Stimulated activated CD4-positive, alpha-beta T cell treated with anti-CD3 and anti-CD28 coated beads, TNF-alpha, amount 100 ng/mL, for 4 hours (primary cell): Measurements from ENCODE around the gene TPGS1.

Experiments used
- DNase-seq, 3 experiments: peaks; one replicate each; pipeline ENCODE4 v3.0.0-alpha.2; 2020; ENCODE audit warnings: low read depth in 3 of 3

TPGS1 gene, protein sequence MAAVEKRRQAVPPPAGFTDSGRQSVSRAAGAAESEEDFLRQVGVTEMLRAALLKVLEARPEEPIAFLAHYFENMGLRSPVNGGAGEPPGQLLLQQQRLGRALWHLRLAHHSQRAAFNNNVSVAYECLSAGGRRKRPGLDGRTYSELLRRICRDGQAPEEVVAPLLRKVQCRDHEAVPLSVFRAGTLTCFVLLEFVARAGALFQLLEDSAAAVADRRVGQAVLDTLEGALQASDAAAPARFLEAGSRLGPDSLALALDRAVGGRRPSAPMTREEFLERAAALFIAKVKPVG

DNA sequence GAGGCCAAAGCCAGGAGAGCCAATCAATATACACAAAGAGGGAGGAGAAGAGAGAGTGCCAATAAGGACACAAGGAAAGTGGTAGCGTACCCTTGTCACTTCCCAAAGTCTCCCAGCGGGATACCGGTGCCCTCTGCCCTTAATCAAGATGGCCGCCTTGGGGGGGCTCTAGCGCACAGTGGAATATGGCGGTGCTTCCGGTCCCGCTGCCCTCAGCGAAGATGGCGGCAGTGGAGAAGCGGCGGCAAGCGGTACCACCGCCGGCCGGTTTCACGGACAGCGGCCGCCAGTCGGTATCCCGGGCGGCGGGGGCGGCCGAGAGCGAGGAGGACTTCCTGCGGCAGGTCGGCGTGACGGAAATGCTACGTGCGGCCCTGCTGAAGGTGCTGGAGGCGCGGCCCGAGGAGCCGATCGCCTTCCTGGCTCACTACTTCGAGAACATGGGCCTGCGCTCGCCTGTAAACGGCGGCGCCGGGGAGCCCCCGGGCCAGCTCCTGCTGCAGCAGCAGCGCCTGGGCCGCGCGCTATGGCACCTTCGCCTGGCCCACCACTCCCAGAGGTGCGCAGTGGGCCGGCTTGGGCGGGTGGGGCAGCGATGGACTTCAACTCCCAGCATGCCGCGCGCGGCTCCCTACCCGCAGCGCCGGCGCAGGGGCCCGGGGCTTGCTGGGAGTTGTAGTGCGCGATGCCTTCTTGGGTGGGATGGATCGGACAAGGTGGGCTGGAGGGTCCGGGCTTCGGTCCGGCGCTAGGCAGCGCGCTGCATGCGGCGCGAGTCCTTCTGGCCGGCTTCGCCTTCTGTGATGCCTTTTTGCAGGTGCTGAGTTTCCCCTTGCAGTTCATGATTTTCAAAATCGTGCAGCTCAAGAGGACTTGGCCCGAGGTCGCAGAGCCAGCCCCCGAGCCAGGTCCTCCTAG is at the start of gene TPGS1:
Gene TPGS1, plus strand, starts transcription at position 212 of the 918 bp plus-strand sequence. Its CDS starts 10 bp downstream, at position 222.
- DNase-seq: peak; percentile 73 to 76 (median 75)

DNA sequence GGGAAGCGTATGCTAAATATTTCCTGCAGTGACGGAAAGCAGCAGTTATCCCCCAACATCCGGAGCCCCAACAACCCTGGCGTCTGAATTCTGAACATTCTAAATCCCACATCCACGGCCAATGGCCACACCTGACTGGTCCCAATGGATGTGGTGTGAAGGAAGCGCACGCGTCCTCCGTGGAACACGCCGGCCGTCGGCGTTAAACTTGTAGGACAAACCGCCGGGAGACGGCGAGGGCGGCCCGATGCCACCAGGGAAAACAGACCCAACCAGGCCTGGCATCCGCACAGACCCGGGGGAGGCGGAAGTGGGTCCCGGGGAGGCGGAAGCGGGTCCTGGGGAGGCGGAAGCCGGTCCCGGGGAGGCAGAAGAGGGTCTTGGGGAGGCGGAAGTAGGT is 49.7 kb upstream of the TPGS1 start:
- DNase-seq: no peak

DNA sequence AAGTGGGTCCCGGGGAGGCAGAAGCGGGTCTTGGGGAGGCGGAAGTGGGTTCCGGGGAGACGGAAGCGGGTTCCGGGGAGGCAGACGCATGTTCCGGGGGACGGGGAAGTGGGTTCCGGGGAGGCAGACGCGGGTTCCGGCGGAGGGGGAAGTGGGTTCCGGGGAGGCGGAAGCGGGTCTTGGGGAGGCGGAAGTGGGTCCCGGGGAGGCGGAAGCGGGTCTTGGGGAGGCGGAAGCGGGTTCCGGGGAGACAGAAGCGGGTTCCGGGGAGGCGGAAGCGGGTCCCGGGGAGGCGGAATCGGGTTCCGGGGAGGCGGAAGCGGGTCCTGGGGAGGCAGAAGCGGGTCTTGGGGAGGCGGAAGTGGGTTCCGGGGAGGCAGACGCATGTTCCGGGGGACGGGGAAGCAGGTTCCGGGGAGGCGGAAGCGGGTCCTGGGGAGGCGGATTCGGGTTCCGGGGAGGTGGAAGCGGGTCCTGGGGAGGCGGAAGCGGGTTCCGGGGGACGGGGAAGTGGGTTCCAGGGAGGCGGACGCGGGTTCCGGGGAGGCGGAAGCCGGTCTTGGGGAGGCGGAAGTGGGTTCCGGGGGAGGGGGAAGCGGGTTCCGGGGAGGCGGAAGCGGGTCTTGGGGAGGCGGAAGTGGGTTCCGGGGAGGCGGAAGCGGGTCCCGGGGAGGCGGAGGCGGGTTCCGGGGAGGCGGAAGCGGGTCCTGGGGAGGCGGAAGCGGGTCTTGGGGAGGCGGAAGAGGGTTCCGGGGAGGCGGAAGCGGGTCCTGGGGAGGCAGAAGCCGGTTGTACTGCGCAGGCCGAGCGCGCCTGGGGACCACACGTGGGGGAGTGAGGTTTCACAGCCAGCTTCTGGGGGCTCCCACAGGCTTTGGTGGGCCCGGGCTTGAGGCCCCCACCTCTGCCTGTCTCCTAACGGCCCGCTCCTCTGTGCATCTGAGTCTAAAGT is 48.9 kb upstream of the TPGS1 start:
- no peak for DNase-seq

DNA sequence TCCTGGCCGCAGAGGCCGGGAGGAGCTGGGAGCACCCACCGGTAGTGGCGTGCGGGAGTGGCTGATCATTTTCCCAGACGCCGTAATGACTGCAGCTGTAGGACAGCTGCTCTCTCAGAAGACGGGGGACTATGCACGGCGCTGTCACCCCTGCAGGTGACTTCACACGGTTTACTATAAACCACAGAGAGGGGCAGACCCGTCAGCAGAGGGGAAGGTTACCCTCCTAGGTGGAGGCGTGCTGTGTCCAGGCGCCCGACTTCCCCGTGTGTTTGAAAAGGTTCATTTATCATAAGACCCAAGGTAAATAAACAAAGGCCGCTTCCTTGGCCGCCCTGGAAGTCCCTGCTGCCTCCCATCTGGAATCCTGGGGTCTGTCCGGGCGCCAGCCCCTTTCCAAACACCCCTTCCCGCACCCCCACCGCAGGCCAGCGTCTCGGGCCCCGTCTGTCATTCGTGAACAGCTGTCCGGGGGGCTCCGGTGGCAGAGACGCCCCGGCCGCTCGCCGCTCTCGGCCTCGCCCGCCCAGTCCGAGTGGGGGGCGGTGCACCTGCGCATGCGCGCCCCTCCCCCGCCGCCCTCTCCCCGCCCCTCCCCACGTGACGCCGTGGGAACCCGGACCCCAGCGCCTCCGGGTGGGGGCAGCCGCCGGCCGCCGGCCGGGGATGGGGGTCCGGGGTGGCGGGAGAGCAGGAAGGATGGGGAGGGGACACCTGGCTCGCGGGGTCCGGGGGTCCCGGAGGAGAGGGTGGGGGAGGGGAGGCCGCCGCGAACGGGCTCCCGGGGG is 47.4 kb upstream of the TPGS1 start:
- DNase-seq: no peak

DNA sequence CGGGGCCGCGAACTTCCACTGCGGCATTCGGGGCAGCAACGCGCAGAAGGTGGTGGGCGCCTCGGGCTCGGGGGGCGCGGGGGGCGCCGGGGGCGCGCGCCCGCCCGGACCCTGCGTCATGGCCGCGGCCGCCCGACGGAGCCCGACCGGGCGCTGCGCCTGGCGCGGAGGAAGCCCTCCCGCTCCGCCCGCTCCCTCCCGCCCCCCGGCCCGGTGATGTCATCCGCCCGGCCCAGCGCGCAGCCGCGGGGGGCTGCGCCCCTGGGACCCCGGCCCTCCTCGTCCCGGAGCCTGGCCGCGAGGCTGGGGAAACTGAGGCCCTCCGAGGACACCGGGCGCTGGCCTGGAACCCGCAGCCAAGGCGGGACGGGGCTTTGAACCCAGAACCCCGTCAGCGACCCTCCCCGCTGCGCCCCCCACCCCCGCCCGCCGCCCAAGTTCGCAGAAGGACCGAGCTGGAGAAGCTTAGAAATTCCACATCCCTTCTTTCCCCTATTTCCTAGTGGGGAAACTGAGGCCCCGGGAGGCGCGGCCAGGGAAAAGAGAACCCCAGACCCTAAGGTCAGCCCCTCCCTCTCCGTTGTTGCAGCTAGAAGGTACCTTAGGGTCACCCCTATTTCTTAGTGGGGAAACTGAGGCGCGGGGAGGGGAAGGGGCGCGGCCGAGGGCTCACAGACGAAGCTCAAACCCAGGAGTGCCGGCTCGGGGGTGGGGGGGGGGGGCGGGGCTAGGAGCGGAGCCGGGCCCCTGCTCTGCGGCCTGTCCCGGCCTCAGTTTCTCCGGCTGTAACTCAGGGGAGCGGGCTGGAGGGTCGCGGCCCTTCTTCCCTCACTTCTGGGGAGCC is 46.2 kb upstream of the TPGS1 start, which contains the start of gene SHC2:
Gene SHC2, minus strand, starts transcription at position 157 of the 844 bp plus-strand sequence. Its CDS starts 37 bp downstream, at position 120.
- DNase-seq: no peak

DNA sequence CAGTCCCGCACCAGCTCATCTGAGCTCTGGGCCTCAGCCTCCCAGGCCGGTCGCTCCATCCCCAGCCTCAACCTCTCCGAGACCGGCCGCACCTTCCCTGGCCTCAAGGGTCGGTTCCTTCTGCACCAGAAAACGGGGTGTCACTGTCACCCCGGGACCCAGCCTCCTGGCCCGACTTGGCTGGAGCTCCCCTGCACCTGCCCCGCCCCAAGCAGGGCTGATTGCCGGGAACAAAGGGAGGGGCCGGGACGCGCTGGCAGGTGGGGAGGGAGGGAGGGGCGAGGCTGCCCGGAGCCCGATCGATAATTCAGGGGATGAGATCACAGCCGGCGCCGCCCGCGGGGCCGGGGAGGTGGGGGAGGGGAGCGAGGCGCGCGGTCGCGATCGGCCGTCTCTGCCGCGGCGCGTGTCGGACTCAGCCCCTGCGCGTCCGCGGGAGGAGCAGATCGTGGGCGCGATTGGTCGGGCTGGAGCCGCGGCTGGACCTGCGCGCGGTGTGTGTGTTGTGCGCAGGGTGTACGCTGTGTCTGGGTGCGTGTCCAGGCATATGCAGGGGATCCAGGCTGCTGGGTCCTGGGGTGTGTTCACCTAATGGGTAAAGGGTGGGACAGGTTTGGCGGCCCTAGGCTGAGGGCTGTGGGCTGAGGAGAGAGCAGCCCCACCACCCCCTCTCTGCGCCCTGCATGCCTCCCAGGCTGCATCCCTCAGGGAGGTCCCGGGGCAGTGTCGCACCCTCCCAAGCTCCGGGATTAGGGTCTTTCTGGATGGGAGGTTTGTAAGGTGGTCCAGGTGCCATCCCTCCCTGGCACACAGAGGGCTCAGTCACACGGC is 45.4 kb upstream of the TPGS1 start:
- DNase-seq: no peak

DNA sequence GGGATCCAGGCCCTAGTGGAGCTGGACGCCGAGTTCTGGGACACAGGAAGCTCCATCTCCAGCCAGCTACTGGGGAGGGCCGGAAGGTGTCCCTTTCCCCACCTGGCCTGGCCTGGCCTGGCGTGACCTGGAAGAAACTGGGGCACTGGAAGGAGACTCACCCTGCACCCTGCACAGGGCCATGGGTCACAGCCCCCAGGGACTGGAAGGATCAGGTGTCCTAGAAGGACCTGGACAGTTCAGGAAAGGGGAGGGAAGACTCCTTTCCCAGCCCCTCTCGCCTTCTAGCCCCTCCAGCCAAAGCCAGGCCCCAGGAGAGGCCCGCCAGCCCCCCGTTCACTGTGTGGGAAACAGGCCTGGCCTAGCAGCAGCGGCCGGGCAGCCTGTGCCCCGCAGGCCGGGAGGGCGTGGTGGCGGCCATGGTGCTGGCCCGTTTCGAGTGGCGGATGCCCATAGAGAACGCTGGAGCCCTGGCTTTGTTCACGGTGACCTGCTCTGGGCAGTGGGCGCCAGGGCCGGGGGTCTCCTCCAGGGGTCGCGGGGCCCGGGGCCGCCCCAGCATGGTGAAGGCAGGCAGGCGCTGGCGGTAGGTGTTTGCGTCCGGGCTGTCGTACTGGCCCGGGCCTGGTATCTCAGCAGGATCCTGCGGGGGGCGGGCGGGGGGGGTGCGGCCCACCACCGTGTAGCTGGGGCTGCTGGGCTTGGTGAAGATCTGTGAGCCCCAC is 43.7 kb upstream of the TPGS1 start:
- no peak for DNase-seq

DNA sequence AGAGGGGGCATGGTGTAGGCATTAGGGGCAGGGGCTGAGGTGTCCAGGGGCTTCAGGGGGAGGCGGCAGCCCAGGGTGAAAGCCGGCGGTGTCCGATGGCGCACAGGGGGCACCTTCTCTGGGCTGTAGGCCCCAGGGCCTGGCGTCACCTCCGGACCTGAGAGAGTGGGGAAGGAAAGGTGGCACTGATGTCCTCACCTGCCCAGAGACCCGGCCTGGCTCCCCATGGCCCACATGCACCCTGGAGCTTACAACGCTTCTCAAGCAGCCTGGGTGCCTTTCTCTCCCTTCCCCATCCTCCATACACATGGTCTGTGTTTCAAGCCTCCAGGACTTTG is 43.1 kb upstream of the TPGS1 start:
- no peak for DNase-seq

DNA sequence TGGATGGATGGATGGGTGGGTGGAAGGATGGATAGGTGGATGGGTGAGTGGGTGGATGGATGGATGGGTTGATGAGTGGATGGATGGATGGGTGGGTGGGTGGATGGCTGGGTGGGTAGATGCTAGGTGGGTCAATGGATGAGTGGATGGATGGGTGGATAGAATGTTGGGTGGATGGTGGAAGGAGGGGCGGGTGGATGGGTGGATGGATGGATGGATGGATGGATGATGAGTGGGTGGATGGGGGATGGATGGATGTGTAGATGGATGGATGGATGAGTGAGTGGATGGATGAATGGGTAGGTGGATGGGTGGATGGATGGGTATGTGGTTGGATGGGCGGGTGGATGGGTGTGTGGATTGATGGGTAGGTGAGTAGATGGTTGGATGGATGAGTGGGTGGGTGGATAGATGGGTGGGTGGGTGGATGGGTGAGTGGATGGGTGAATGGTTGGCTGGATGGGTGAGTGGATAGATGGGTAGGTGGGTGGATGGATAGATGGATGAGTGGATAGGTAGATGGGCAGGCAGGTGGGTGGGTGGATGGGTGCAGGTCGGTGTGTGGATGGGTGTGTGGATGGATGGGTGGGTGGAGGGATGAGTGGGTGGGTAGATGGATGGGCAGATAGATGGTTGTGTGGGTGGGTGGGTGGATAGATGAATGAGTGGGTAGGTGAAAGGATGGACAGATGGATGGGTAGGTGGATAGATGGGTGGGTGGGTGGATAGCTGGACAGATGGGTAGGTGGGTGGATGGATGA is 42.1 kb upstream of the TPGS1 start:
- no peak for DNase-seq

DNA sequence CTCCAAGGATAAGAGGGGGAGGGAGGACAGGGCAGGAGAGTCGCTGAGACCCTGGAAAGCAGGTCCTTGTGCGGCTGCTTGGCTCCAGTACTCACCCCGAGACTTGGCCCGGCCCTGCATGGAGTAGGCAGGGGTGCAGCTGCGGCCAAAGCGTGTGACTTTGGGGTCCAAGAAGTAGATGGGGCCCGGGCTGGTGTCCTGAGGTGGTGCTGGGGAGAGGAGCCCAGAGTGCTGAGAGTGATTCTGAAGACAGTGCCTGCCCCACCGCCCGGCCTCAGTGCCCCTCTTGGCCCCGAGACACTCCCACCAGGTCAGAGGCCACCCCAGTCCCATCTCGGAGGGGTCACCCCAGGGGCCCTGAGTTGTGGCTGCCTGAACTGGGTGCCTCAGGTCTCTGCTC is 39.7 kb upstream of the TPGS1 start:
- DNase-seq: no peak

DNA sequence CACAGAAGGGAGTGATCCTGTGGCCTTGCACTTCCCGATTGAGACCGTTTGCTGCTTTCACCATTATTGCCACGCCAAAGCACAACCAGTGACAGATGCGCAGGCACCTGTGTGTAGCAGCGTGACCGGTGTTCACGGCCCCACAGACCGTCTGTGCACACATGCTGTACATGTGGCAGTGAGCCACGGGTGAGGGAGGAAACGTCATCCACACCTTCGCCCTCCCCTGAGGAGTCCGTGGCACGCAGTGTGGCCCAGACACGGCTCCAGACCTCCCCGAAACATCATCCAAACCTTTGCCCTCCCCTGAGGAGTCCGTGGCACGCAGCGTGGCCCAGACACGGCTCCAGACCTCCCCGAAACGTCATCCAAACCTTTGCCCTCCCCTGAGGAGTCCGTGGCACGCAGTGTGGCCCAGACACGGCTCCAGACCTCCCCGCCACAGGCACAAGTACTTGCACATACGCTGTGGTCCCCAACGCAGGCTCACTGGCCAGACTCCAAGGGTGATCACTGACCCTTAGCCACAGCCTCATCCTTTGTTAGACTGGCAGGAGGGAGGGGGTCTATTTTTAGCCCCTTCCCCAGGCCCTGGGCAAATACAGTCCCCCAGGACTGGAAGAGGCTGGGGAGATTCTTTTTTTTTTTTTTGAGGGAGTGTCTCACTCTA is 38.6 kb upstream of the TPGS1 start:
- DNase-seq: no peak

DNA sequence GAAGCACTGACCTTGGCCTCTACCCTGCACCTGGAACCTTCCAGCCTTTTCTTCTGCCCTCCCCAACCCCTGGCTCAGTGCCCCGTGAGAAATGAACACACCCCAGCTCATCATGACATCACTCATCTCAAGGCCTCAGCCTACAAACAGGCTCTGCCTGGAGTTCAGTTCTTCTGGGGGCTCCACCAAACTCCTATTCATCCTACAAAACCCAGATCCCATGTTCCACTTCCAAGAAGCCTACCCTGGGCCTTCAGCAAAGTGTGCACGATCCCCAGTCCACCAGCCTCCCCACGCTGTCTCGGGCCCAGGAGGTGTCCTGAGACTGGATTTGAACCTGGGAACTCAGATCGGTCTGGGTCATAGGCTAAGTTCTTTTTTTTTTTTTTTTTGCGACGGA is 37.5 kb upstream of the TPGS1 start:
- no peak for DNase-seq

DNA sequence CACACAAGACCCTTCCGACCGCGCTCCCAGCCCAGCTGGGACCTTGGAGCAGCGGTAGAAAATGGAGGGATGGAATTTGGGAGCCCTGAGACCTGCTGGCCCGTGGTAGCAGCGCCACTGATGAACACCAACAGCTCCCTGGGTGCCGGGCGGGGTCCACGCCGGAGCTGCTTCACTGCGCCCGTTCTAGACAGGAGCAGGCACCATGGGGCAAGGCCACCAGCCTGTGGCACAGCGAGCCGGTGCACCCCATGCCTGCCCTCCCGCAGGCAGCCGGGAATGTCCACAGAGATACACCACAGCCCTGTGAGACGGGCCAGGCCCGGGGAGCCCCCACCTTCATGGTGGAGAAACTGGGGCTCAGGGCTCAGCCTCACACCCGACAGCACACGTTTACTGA is 36.6 kb upstream of the TPGS1 start:
- DNase-seq: no peak

DNA sequence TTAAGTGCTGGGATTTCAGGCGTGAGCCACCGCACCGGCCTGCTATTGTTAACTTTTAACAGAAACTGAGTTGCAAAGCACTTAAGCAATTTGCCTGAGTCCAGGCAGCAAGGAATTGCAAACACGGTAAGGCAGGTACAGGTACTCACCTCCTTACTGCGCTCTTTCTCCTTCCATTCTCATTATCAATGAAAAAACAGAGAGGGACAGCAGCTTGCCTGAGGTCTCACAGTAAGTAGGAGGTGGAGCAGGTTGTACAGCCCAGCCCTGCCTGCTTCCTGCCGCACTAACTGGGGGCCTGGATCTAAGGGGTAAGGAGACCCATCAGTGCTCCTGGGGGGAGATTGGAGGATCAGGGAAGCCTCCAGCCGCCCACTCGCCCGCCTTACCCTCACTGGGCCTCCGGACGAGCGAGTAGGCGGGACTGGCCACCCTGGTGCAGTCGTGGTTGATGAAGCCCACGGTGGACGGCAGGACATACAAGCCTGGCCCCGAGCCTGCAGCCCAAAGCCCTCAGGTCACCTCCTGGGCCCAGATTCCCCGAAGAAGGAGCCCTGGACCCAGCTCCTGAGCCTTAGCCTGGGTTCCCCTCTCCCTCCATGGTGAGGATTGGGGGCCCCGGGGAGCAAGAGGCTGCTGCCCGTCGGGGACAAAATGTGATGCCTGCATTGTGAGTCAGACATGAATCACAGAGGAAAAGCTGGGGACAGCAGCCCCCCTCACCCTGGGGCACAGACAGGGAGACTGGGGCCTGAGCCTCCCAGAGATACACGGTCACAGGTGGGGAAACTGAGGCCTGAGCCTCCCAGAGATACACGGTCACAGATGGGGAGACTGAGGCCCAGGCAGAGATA is 35.1 kb upstream of the TPGS1 start:
- no peak for DNase-seq

DNA sequence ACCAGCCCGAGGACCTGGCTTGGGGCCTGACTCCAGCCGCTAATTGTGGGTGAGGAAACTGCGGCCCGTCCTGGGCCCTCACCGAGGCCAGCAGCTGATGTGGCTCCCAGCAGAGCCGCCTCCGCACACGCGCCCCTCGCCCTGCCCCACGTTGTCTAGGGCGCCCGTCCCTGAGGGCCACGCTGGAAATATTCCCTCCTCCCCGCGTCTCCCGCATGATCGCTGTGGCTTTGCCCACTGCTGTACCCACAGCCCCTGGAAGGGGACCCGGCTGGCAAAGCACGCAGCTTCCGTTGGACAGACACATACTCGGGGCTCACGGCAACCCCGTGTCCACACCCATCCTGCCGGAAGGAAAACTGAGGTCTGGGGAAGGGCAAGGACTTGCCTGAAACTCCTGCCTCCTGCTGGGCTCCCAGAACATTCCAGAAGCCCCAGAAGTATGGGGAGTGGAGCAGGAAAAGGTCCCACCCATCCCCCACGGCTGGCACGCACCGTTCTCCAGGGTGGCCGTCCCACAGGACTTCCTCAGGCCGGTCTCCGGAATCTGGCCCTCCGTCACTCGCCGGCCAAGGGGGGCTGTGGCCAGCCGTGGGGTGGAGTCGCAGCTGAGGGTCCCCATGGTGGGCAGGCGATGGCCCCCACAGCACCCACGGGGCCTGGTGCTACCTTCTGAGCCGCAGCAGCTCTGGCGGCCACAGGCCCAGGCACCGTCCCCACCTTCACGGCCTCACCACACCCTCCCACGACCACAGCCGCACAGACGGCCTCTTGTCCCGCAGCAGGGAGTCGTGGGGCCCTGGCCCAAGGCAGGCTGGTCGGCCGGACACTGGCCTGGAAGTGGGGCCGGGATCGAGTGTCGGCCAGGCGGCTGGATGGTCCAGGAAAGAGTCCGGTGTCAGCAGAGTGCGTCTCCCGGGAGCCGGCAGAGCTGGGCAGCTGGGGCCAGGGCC is 32.9 kb upstream of the TPGS1 start:
- no peak for DNase-seq
